GM10266 (cell line): ENCODE results near the gene NPFFR1.
A peak's percentile ranks its signal among the peaks of the same experiment; 100 is the strongest.
"Not testable (repeated sequence)": the region's sequence is repeated elsewhere in the genome, so short reads cannot be mapped to it uniquely, and the experiment has no call there.

Experiments used
- DNase-seq: peaks from one replicate; pipeline ENCODE4 v3.0.0; 2012; ENCODE audit errors: extremely low spot score
- CTCF ChIP-seq: IDR thresholded peaks from 2 replicates; pipeline ENCODE4 v1.5.1; 2012; ENCODE audit warnings: mild to moderate bottlenecking, low read depth; ENCODE audit not compliant: control insufficient read depth, insufficient read depth; ENCODE audit errors: missing control alignments

The NPFFR1 gene

GRCh38 chr10:70267161-70267933 lies 16.5 kb downstream of the NPFFR1 start:
- peak; percentile 43 for TF ChIP-seq CTCF
- no peak for DNase-seq

- no peak for DNase-seq
- TF ChIP-seq CTCF = no peak
Measured at GRCh38 chr10:70266701-70267100, 17.1 kb downstream of the NPFFR1 start.

GRCh38 chr10:70266056-70266455 lies 17.7 kb downstream of the NPFFR1 start:
- no peak for DNase-seq
- TF ChIP-seq CTCF = no peak

GRCh38 chr10:70265032-70265689 lies 18.6 kb downstream of the NPFFR1 start:
- TF ChIP-seq CTCF = peak; percentile 48
- peak; percentile 62 for DNase-seq

GRCh38 chr10:70260734-70261133 lies 23.1 kb downstream of the NPFFR1 start:
- DNase-seq = no peak
- no peak for TF ChIP-seq CTCF

GRCh38 chr10:70260259-70260658 lies 23.5 kb downstream of the NPFFR1 start:
- DNase-seq = no peak
- TF ChIP-seq CTCF = no peak

- no peak for DNase-seq
- no peak for TF ChIP-seq CTCF
Measured at GRCh38 chr10:70258216-70258615, 25.6 kb downstream of the NPFFR1 start.

GRCh38 chr10:70257816-70258215 lies 26.0 kb downstream of the NPFFR1 start:
- DNase-seq = not testable (repeated sequence)
